GM12892 (cell line): ENCODE results near the gene KLHL25.

Experiments used
- POLR2A ChIP-seq: IDR thresholded peaks from 2 replicates; pipeline ENCODE4 v1.6.1; 2011; ENCODE audit warnings: low read depth, low read length, control low read depth
- POLR2AphosphoS5 ChIP-seq: IDR thresholded peaks from 2 replicates; pipeline ENCODE4 v1.6.1; 2011; ENCODE audit warnings: low read depth, low read length, control low read depth
- TAF1 ChIP-seq: IDR thresholded peaks from 2 replicates; pipeline ENCODE4 v1.6.1; 2011; ENCODE audit warnings: low read depth, mild to moderate bottlenecking, control low read depth, low read length, borderline replicate concordance

- TF ChIP-seq TAF1 (no peak), POLR2AphosphoS5 (no peak), POLR2A (no peak)
Observed at GRCh38 chr15:85757939-85758654, 36.6 kb downstream of the KLHL25 start.
